GM06990 (cell line): ENCODE measurements around the gene FIGLA.

Experiments used
- DNase-seq: peaks from one replicate; pipeline ENCODE4 v3.0.0-alpha.2; 2011; ENCODE audit not compliant: insufficient read length; ENCODE audit errors: extremely low read depth
- H3K27me3 ChIP-seq: replicated peaks from 2 replicates; pipeline ENCODE4 v1.6.0; 2011; ENCODE audit warnings: low read length; ENCODE audit not compliant: control insufficient read depth, insufficient read depth
- H3K36me3 ChIP-seq: 2 replicates; pipeline ENCODE4 v1.5.1; 2011; ENCODE audit warnings: low read length; ENCODE audit not compliant: control insufficient read depth, insufficient read depth
- H3K4me3 ChIP-seq: replicated peaks from 2 replicates; pipeline ENCODE4 v1.5.1; 2011; ENCODE audit warnings: low read depth, mild to moderate bottlenecking, control low read depth, low read length
- CTCF ChIP-seq: IDR thresholded peaks from 2 replicates; pipeline ENCODE4 v1.5.1; 2011; ENCODE audit warnings: low read length, control low read depth, mild to moderate bottlenecking, inconsistent platforms; ENCODE audit not compliant: insufficient read depth, poor library complexity, severe bottlenecking

Gene FIGLA

GRCh38 chr2:70765507-70765906 lies 24.9 kb downstream of the FIGLA start:
- no peaks in the 10 kb centered on the region for H3K36me3 ChIP-seq
- H3K27me3 ChIP-seq, result peaks cover 1% of the 10 kb centered on the region
- no peak for TF ChIP-seq CTCF
- no peak for DNase-seq
- H3K4me3 ChIP-seq, result no peak overlapping the region

- TF ChIP-seq CTCF, result no peak
- DNase-seq, result no peak
- no peaks in the 10 kb centered on the region; the same call in 1 of the 2 replicates for H3K27me3 ChIP-seq
- H3K36me3 ChIP-seq, result no peaks in the 10 kb centered on the region
- no peak overlapping the region for H3K4me3 ChIP-seq
Observed at GRCh38 chr2:70759446-70759845, 31.0 kb downstream of the FIGLA start.

GRCh38 chr2:70757966-70758365 lies 32.5 kb downstream of the FIGLA start:
- TF ChIP-seq CTCF, result no peak
- Histone ChIP-seq H3K4me3 (no peak overlapping the region), H3K36me3 (no peaks in the 10 kb centered on the region), H3K27me3 (no peaks in the 10 kb centered on the region; the same call in 1 of the 2 replicates)
- DNase-seq, result no peak

GRCh38 chr2:70757360-70757759 lies 33.1 kb downstream of the FIGLA start:
- TF ChIP-seq CTCF, result no peak
- no peak for DNase-seq
- Histone ChIP-seq H3K4me3 (no peak overlapping the region), H3K27me3 (no peaks in the 10 kb centered on the region; the same call in 1 of the 2 replicates), H3K36me3 (no peaks in the 10 kb centered on the region)

GRCh38 chr2:70756128-70756527 lies 34.3 kb downstream of the FIGLA start:
- DNase-seq, result no peak
- no peaks in the 10 kb centered on the region for H3K36me3 ChIP-seq
- no peak for TF ChIP-seq CTCF
- H3K27me3 ChIP-seq, result no peaks in the 10 kb centered on the region; the same call in 1 of the 2 replicates
- H3K4me3 ChIP-seq, result no peak overlapping the region

GRCh38 chr2:70753902-70754301 lies 36.5 kb downstream of the FIGLA start:
- no peak overlapping the region for H3K4me3 ChIP-seq
- DNase-seq, result no peak
- no peaks in the 10 kb centered on the region for H3K36me3 ChIP-seq
- H3K27me3 ChIP-seq, result no peaks in the 10 kb centered on the region; the same call in 1 of the 2 replicates
- no peak for TF ChIP-seq CTCF
